HG03135 (cell line): ENCODE results near the gene P2RX3.
A peak's percentile ranks its signal among the peaks of the same experiment; 100 is the strongest.
"Not testable (repeated sequence)": the region's sequence is repeated elsewhere in the genome, so short reads cannot be mapped to it uniquely, and the experiment has no call there.

Experiments used
- ATAC-seq: cut with Tn5 transposase; IDR thresholded peaks from one replicate; pipeline ENCODE4 v1.9.1; 2021; ENCODE audit warnings: mild to moderate bottlenecking, moderate library complexity; ENCODE audit not compliant: unreplicated experiment

Gene P2RX3

GRCh38 chr11:57394203-57394965 is 56.2 kb downstream of the P2RX3 start:
- ATAC-seq, result no peak

- ATAC-seq, result no peak
Measured at GRCh38 chr11:57395905-57396623, 57.9 kb downstream of the P2RX3 start.

GRCh38 chr11:57396744-57397143 is 58.6 kb downstream of the P2RX3 start:
- ATAC-seq, result no peak

DNA sequence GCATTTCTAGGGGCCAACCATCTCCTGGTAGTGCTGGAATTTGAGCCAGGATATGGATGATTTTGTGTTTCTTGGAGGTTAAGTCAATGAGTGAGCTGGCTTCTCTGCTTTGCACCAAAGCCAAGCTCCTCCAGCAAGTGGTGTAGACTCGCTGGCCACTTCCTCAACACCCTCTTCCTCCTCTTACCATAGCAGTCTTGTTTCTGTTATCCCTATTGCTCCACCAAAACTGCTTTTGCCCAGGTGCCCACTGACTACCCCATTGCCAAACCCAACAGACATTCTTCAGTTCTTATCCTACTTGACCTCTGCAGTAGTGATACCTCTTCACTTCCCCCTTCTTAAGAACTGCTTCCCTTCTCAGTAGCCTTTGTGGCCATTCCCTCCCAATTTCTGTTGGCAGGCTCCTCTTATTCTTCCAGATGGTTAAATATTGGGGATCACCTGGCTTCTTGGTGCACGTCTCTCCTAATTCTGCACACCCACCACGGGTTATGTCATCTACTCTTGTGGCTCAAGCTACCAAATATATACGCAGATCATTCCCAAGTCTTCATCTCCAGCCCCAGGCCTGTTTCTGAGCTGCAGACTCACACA is 59.3 kb downstream of the P2RX3 start:
- ATAC-seq, result no peak

- ATAC-seq, result no peak
Measured at GRCh38 chr11:57399221-57399620, 61.1 kb downstream of the P2RX3 start.

DNA sequence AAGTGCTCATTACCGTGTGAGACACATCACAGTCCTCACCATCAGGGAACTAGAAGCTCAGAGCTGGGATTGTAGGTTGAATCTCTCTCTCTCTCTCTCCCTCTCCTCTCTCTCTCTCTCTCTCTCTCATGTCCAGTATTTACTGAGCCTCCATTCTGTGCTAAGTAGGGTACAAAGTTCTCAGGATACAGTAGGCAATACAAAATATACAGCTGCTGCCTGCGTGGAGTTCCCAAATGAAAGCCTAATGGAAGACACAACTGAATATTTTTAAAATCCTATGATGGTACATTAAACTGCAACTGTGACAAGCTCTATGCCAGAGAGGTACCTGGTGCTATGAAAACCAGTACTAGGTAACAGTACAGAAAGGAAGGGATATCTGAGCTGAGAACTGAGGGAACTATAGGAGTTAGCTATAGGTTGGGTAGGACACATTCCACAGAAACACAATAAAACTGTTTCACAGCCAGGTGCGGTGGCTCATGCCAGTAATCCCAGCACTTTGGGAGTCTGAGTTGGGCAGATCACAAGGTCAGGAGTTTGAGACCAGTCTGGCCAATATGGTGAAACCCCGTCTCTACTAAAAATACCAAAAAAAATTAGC is 61.9 kb downstream of the P2RX3 start:
- ATAC-seq, result no peak

DNA sequence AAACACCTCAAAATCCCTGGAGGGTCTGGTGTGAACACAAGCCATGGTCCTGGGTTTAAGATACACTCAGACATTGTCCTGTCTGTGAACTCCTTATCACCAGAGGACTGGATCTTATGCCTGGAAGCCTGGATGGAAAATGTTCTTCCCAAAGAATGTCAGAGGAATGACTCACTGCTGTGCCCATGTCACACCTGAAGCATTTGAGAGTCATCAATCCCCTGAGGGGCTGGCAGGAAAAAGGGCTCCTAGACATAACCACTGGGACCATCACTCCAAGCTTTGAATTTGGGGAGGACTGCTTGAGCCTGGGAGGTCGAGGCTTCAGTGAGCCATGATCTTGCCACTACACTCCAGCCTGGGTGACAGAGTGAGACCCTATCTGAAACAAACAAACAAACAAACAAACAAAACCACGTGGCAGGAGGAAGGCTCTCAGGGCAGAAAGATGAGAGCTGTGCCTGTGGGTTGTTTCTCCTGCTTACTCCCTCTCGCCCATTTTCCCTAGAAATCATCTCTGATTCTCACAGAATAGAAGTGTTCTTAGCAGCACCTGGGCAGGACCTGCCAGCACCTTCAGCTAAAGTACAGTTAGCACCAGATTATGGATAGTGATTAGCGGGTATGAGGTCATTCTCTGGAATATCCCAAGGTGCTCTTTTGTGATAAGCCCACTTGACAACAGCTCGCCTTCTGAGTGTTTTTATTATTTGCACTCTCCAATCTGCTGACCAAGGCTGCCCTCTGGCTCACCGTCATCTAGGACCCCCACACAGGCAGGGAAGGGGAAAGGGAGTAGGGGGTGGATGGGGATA is 64.2 kb downstream of the P2RX3 start:
- ATAC-seq, result no peak

- ATAC-seq, result not testable (repeated sequence)
Measured at GRCh38 chr11:57403003-57403801, 65.0 kb downstream of the P2RX3 start.

GRCh38 chr11:57403802-57404147 is 65.6 kb downstream of the P2RX3 start:
- no peak for ATAC-seq

DNA sequence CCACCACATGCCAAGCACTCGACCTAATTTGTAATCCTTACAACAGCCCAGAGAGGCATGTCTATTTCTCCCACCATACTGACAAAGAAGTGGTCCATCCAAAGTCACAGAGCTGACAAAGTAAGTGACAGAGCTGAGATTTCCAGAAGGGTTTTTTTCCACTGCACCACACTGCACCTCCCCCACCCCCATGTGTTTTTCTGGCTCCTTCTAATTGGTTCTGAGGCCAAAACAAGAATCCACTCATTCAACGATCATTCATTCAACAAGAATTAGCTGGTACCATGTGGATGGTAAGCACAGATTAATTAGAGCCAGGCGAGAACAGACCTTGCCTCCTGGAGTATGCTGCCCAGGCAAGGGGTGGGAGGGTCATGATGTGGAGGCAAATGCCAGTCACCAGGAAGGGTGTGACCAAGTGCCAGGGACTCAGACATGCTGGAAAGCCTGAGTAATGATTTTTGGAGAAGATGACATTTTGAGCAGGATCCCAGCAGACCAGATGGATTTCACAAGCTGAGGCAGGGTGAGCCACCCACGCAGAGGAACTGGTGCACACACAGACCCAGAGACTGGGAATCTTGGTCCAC is 67.2 kb downstream of the P2RX3 start:
- ATAC-seq, result no peak

DNA sequence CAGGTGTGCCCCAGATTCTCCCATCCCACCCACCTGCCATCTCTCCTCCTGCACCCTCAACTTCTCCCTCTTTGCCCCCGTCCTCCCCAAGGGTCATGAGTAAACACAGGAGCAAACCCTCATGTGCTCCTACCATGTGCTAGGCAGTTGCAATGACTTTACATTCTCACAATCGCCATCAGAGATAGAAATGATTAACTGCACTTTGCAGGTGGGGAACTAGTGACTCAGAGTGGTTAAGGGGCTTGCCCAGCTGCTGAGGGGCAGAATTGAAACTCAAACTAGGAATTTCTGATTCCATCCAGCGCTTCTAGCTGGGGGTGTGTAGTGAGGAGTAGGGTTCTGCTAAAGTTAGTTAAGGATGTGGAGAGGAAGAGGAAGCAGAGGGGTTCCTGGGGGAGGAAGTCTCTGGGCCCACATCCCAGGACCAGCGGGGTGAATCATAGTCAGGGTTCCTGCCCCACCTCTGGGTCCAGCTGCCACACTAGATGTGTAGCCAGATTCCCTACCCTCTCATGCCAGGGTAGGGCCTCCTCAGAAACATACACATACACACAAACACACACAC is 68.3 kb downstream of the P2RX3 start:
- ATAC-seq, result peak; percentile 88

DNA sequence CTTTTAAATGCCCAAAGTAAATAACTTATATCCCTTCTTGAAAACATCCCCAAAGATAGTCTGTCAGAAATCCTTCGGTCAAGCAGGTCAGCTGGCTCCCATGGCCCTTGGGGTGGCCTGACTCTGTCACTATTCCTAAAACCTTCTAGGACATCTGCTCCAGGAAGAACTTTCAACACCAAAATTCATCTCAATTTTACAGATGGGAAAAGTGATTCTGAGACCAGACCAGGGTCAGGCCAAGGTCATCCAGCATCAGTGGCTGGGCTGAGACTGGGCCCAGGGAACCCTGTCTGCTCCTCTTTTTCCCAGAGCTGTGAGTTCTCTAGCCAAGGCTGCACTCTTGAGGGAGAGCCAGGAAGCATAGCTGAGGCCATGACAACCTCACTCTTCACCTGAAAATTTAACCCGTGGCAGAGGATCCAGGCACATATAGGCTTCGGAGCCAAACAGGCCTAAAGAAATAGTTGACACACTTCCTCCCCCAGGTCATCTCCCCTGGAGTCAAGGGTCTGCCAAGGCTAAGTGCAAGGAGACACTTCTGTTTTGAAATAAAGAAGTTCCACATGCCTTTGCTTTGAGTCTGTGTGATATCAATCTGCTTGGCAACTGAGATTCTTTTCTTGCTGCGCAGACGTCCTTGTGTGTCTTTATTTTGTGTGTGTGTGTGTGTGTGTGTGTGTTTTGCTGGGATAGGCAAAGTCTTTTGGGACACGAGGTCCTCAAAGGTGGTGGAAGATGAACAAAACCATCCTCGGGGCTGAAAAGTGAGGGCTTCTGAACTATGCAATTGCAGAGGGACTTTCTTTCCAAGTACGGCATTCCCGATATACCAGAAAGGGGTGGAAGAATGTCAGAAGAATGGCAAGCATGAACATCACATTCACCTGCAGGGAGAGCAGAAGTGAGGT is 69.1 kb downstream of the P2RX3 start:
- ATAC-seq, result no peak

DNA sequence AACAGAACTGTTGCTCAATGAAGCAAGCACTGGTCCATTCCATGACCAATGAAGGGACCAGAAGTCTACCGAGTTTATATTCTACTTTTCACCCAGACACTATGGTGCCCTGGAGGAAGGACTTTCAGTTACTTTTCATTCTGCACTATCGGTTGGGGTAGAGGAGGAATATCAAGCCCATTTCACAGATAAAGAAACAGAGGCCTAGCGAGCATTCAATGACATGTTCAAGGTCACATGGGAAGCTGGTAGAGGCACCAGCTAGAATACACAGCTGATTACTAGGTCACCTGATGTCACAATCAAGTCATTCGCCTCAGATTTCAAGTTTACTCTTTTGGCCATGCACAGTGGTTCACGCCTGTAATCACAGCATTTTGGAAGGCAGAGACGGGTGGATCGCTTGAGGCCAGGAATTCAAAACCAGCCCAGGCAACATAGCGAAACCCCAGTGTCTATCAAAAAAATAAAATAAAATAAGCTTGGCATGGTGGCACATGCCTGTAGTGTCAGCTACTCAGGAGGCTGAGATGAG is 69.9 kb downstream of the P2RX3 start:
- no peak for ATAC-seq

GRCh38 chr11:57408771-57409170 is 70.6 kb downstream of the P2RX3 start:
- no peak for ATAC-seq

- no peak for ATAC-seq
Measured at GRCh38 chr11:57409321-57410100, 71.4 kb downstream of the P2RX3 start.

GRCh38 chr11:57410287-57410686 is 72.1 kb downstream of the P2RX3 start:
- ATAC-seq, result no peak

DNA sequence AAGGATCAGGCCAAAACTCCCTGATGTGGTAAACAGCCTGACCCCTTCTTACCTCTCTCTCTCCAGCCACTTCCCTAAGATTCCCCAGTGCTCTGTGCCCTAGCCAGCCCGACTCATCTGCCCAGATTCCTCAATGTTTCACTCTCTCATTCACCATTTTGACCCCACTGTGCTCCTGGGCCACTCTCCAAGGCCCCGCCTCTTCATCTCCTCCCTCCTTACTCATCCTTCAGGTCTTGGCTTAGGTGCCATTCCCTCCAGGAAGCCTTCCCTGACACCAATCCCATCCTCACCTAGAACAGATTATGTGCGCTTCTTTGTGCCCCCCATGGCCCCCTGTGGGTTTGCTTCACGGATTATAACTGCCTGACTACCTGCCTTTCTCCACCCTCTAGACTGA is 75.5 kb downstream of the P2RX3 start:
- ATAC-seq, result no peak
